BJ (cell line): ENCODE data around the gene TMEM145. TPM values are rescaled to one million over a fixed set of nuclear protein-coding genes. Genes with fewer than 3 reads are reported as not detected.

ENCODE experiments used
- CTCF ChIA-PET: fragments of 350-600 bp; formaldehyde crosslinking; extraction: SDS; loops from one replicate; lab custom pipeline; 2021; ENCODE audit warnings: antibody characterized with exemption, inconsistent platforms; lab: Yijun Ruan, JAX
- POLR2A ChIA-PET: fragments of 300-600 bp; sonication (Branson Sonifier 250); formaldehyde crosslinking; extraction: SDS; loops from one replicate; lab custom pipeline; 2021; ENCODE audit warnings: antibody characterized with exemption; lab: Charles Lee
- DNase-seq: peaks from one replicate; pipeline ENCODE4 v3.0.0-alpha.2; 2011; ENCODE audit warnings: low read depth
- H3K27me3 ChIP-seq: 2 replicates; pipeline ENCODE4 v1.6.0; 2011; ENCODE audit warnings: low read length; ENCODE audit not compliant: control insufficient read depth, insufficient read depth
- H3K36me3 ChIP-seq: 2 replicates; pipeline ENCODE4 v1.5.1; 2011; ENCODE audit warnings: low read length; ENCODE audit not compliant: control insufficient read depth, insufficient read depth
- H3K4me3 ChIP-seq: 2 replicates; pipeline ENCODE4 v1.5.1; 2011; ENCODE audit warnings: low read depth, mild to moderate bottlenecking, control low read depth, low read length
- polyA plus RNA-seq: library from polyadenylated mRNA; depleted of rRNA; stranded (reverse); fragments of >200 nt; gene quantifications from 2 replicates; pipeline ENCODE4 v1.2.3, GENCODE V29; 2011
- TF ChIP-seq, protein P1 (sequence below): IDR thresholded peaks from 2 replicates; pipeline ENCODE4 v1.5.1; 2011; ENCODE audit warnings: low read depth, mild to moderate bottlenecking, control low read depth, inconsistent platforms, low read length, moderate library complexity; ENCODE audit not compliant: insufficient read depth

The TMEM145 gene
- polyA plus RNA-seq, 1 experiment: 0.07 TPM

GRCh38 chr19:42357290-42357689 is 44.2 kb downstream of the TMEM145 start:
- peaks cover 14% of the 10 kb centered on the region for H3K36me3 ChIP-seq
- ChIA-PET POLR2A (no interaction called here), CTCF (interaction anchor here (0.6 kb wide), 1 partner anchor 81 kb away, joined by 3 read pairs; no protein-coding TSS in a partner anchor)
- TF ChIP-seq, protein P1, sequence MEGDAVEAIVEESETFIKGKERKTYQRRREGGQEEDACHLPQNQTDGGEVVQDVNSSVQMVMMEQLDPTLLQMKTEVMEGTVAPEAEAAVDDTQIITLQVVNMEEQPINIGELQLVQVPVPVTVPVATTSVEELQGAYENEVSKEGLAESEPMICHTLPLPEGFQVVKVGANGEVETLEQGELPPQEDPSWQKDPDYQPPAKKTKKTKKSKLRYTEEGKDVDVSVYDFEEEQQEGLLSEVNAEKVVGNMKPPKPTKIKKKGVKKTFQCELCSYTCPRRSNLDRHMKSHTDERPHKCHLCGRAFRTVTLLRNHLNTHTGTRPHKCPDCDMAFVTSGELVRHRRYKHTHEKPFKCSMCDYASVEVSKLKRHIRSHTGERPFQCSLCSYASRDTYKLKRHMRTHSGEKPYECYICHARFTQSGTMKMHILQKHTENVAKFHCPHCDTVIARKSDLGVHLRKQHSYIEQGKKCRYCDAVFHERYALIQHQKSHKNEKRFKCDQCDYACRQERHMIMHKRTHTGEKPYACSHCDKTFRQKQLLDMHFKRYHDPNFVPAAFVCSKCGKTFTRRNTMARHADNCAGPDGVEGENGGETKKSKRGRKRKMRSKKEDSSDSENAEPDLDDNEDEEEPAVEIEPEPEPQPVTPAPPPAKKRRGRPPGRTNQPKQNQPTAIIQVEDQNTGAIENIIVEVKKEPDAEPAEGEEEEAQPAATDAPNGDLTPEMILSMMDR: no peak
- H3K27me3 ChIP-seq: no peaks in the 10 kb centered on the region
- H3K4me3 ChIP-seq: no peak overlapping the region
- no peak for DNase-seq

- TF ChIP-seq, protein P1: no peak
- DNase-seq: no peak
- H3K36me3 ChIP-seq: peaks cover 13% of the 10 kb centered on the region
- ChIA-PET CTCF (interaction anchor here (1.2 kb wide), 1 partner anchor 13 kb away, joined by 4 read pairs; no protein-coding TSS in a partner anchor), POLR2A (no interaction called here)
- no peaks in the 10 kb centered on the region for H3K27me3 ChIP-seq
- no peak overlapping the region for H3K4me3 ChIP-seq
These were observed 47.9 kb downstream of the TMEM145 start for GRCh38 chr19:42360787-42361544.

- POLR2A ChIA-PET: no interaction called here
- no peak for DNase-seq
- H3K27me3 ChIP-seq: no peaks in the 10 kb centered on the region
These were observed 48.4 kb downstream of the TMEM145 start for GRCh38 chr19:42361545-42361910.

DNA sequence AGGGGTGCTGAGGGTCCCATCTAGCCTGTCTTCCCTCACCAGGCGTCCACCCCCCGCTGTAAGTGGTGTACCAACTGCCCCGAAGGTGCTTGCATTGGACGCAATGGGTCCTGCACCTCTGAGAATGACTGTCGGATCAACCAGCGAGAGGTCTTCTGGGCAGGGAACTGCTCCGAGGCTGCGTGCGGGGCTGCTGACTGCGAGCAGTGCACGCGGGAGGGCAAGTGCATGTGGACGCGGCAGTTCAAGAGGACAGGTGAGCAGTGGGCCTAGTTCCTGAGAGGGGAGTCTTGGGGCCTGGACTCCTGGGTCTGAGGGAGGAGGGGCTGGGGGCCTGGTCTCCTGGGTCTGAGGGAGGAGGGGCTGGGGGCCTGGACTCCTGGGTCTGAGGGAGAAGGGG is 49.2 kb downstream of the TMEM145 start:
- POLR2A ChIA-PET: no interaction called here
- CTCF ChIA-PET: no interaction called here
- Histone ChIP-seq H3K4me3 (no peak overlapping the region), H3K36me3 (peaks cover 10% of the 10 kb centered on the region), H3K27me3 (no peaks in the 10 kb centered on the region)
- DNase-seq: no peak
- TF ChIP-seq, protein P1: no peak

More at GRCh38 chr19:42361545-42361910, 48.4 kb downstream of the TMEM145 start:
- Histone ChIP-seq H3K36me3 (peaks cover 10% of the 10 kb centered on the region), H3K4me3 (no peak overlapping the region)
- CTCF ChIA-PET: interaction anchor here (1.2 kb wide), 1 partner anchor 12 kb away, joined by 4 read pairs; no protein-coding TSS in a partner anchor
- TF ChIP-seq, protein P1: no peak

DNA sequence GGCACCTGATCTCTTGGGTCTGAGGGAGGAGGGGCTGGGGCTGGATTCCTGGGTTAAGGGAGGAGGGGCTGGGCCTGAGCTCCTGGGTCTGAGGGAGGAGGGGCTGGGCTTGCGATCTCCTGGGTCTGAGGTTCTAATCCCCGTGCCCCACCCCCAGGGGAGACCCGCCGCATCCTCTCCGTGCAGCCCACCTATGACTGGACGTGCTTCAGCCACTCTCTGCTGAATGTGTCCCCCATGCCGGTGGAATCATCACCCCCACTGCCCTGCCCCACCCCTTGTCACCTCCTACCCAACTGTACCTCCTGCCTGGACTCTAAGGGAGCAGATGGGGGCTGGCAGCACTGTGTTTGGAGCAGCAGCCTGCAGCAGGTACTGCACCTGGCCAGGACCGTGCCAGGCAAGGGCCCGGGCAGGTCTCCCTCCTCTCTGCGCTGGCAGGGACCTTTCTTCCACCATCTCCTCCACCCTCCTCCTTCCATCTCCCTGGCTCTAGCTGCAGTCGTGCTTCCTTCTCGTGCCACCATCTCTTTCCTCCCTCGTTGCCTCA is 49.9 kb downstream of the TMEM145 start:
- DNase-seq: no peak
- H3K4me3 ChIP-seq: no peak overlapping the region
- ChIA-PET CTCF (no interaction called here), POLR2A (no interaction called here)
- TF ChIP-seq, protein P1: no peak
- H3K27me3 ChIP-seq: no peaks in the 10 kb centered on the region
- H3K36me3 ChIP-seq: peaks cover 10% of the 10 kb centered on the region
